Activated CD4-positive, alpha-beta T cell treated with anti-CD3 and anti-CD28 coated beads, Interleukin-2, amount 10 ng/mL, durations not matched to agents 24 days and 14 days (primary cell): ENCODE measurements around the gene TMEM107. TPM values are rescaled to one million over a fixed set of nuclear protein-coding genes. Genes with fewer than 3 reads are reported as not detected.

Source experiments
- DNase-seq: peaks from one replicate; pipeline ENCODE4 v3.0.0; 2022
- H3K27ac Mint-ChIP-seq: one replicate; pipeline ENCODE4 v1.8.0; 2022; ENCODE audit warnings: mild to moderate bottlenecking, mixed read lengths
- H3K27me3 Mint-ChIP-seq: one replicate; pipeline ENCODE4 v1.8.0; 2022; ENCODE audit warnings: mixed read lengths
- H3K36me3 Mint-ChIP-seq: one replicate; pipeline ENCODE4 v1.8.0; 2022; ENCODE audit warnings: low read depth, mild to moderate bottlenecking, mixed read lengths
- H3K4me1 Mint-ChIP-seq: one replicate; pipeline ENCODE4 v1.8.0; 2021; ENCODE audit warnings: mixed read lengths
- H3K4me3 Mint-ChIP-seq: one replicate; pipeline ENCODE4 v1.8.0; 2022; ENCODE audit warnings: mild to moderate bottlenecking, moderate library complexity, mixed read lengths
- H3K9me3 Mint-ChIP-seq: one replicate; pipeline ENCODE4 v1.8.0; 2021; ENCODE audit warnings: mixed read lengths
- intact Hi-C: fragments of 100-400 bp; cut with micrococcal nuclease; formaldehyde crosslinking; loops from one replicate; pipeline ENCODE4 v1.15.1; 2023
- total RNA-seq: library from RNA; stranded (reverse); gene quantifications from 2 replicates; pipeline ENCODE4 v1.2.3, GENCODE V29; 2022

TMEM107 gene
- total RNA-seq, 1 donor from 2014 or later, result 21.4 TPM

- no peak overlapping the region for H3K27ac Mint-ChIP-seq
- peaks cover 19% of the 10 kb centered on the region for H3K36me3 Mint-ChIP-seq
- no peaks in the 10 kb centered on the region for H3K9me3 Mint-ChIP-seq
- peaks cover 48% of the 10 kb centered on the region for H3K4me1 Mint-ChIP-seq
- DNase-seq, result peak; percentile 98
- intact Hi-C loops, result loop anchor here (10.0 kb wide), 2 partner anchors 469 to 919 kb away; partner anchors contain the start of genes DVL2, PHF23, TP53 and WRAP53
- H3K27me3 Mint-ChIP-seq, result no peaks in the 10 kb centered on the region
- no peak overlapping the region for H3K4me3 Mint-ChIP-seq
Observed at GRCh38 chr17:8153957-8154607, 22.1 kb downstream of the TMEM107 start.

GRCh38 chr17:8153525-8153956 lies 22.6 kb downstream of the TMEM107 start:
- H3K4me1 Mint-ChIP-seq, result peaks cover 43% of the 10 kb centered on the region
- H3K36me3 Mint-ChIP-seq, result peaks cover 19% of the 10 kb centered on the region
- H3K4me3 Mint-ChIP-seq, result no peak overlapping the region
- no peaks in the 10 kb centered on the region for H3K9me3 Mint-ChIP-seq
- no peak overlapping the region for H3K27ac Mint-ChIP-seq
- intact Hi-C loops, result loop anchor here (10.0 kb wide), 2 partner anchors 469 to 919 kb away; partner anchors contain the start of genes DVL2, PHF23, TP53 and WRAP53
- H3K27me3 Mint-ChIP-seq, result no peaks in the 10 kb centered on the region
- DNase-seq, result peak; percentile 81

DNA sequence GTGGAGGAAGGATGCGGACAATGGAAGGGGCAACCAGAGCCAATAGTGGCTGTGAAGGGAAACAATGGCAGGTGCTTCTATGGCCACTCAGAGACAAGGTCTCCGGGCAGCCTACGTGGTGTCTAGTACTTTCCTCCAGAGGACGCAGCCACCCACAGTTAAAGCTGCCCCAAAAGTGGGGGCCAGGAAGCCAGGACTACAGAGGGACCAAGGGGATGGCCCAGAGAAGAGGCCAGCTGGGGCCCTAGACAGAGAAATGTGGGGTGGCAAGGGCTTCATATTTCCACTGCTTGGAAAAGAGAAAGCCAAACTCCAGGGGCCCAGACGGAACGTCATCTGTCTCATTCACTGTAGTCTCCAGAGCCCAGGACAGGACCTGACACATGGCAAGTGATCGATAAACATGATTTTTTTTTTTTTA lies 23.1 kb downstream of the TMEM107 start:
- no peak overlapping the region for H3K4me3 Mint-ChIP-seq
- peaks cover 21% of the 10 kb centered on the region for H3K36me3 Mint-ChIP-seq
- intact Hi-C loops, result loop anchor here (10.0 kb wide), 2 partner anchors 468 to 918 kb away; partner anchors contain the start of genes DVL2, PHF23, TP53 and WRAP53
- H3K27ac Mint-ChIP-seq, result no peak overlapping the region
- no peaks in the 10 kb centered on the region for H3K27me3 Mint-ChIP-seq
- no peaks in the 10 kb centered on the region for H3K9me3 Mint-ChIP-seq
- peak; percentile 69 for DNase-seq
- peaks cover 41% of the 10 kb centered on the region for H3K4me1 Mint-ChIP-seq

- no peak within 1 kb of the TSS for H3K27ac Mint-ChIP-seq
- H3K9me3 Mint-ChIP-seq, result no peaks in the 10 kb centered on the region
- H3K4me3 Mint-ChIP-seq, result no peak within 1 kb of the TSS
- peak; percentile 97 for DNase-seq
- no peaks in the 10 kb centered on the region for H3K27me3 Mint-ChIP-seq
- H3K4me1 Mint-ChIP-seq, result peaks cover 41% of the 10 kb centered on the region
- peaks cover 25% of the 10 kb centered on the region for H3K36me3 Mint-ChIP-seq
- intact Hi-C loops, result loop anchor here (1.0 to 10.0 kb wide), 3 partner anchors 311 to 917 kb away; partner anchors contain the start of genes DVL2, PHF23, TP53 and WRAP53
Observed at GRCh38 chr17:8152112-8152775, 23.9 kb downstream of the TMEM107 start, which contains the start of gene PER1. PER1 (minus strand) TSS chr17:8152404; CDS start chr17:8150706, 1,698 bp downstream.

GRCh38 chr17:8151641-8152111 lies 24.5 kb downstream of the TMEM107 start:
- no peak overlapping the region for H3K27ac Mint-ChIP-seq
- peaks cover 42% of the 10 kb centered on the region for H3K4me1 Mint-ChIP-seq
- no peaks in the 10 kb centered on the region for H3K9me3 Mint-ChIP-seq
- DNase-seq, result peak; percentile 82
- peaks cover 31% of the 10 kb centered on the region for H3K36me3 Mint-ChIP-seq
- H3K4me3 Mint-ChIP-seq, result no peak overlapping the region
- no peaks in the 10 kb centered on the region for H3K27me3 Mint-ChIP-seq
- intact Hi-C loops, result loop anchor here (1.0 to 10.0 kb wide), 4 partner anchors 12 to 917 kb away; partner anchors contain the start of genes DVL2, PHF23, TP53 and WRAP53

GRCh38 chr17:8151120-8151640 lies 25.0 kb downstream of the TMEM107 start:
- peaks cover 42% of the 10 kb centered on the region for H3K4me1 Mint-ChIP-seq
- no peak overlapping the region for H3K4me3 Mint-ChIP-seq
- no peak overlapping the region for H3K27ac Mint-ChIP-seq
- H3K36me3 Mint-ChIP-seq, result peaks cover 36% of the 10 kb centered on the region
- no peaks in the 10 kb centered on the region for H3K27me3 Mint-ChIP-seq
- H3K9me3 Mint-ChIP-seq, result no peaks in the 10 kb centered on the region
- peak; percentile 98 for DNase-seq
- intact Hi-C loops, result loop anchor here (1.0 to 10.0 kb wide), 3 partner anchors 12 to 916 kb away; partner anchors contain the start of genes DVL2, PHF23, TP53 and WRAP53

GRCh38 chr17:8150194-8151119 lies 25.7 kb downstream of the TMEM107 start:
- Mint-ChIP-seq H3K27me3 (no peaks in the 10 kb centered on the region), H3K4me1 (peaks cover 41% of the 10 kb centered on the region), H3K36me3 (peaks cover 41% of the 10 kb centered on the region), H3K4me3 (no peak overlapping the region), H3K27ac (no peak overlapping the region), H3K9me3 (no peaks in the 10 kb centered on the region)
- intact Hi-C loops, result loop anchor here (1.0 to 10.0 kb wide), 3 partner anchors 11 to 916 kb away; partner anchors contain the start of genes DVL2, PHF23, TP53 and WRAP53
- peak; percentile 64 for DNase-seq

- no peaks in the 10 kb centered on the region for H3K9me3 Mint-ChIP-seq
- H3K36me3 Mint-ChIP-seq, result peaks cover 42% of the 10 kb centered on the region
- DNase-seq, result peak; percentile 62
- intact Hi-C loops, result loop anchor here (10.0 kb wide), 2 partner anchors 465 to 915 kb away; partner anchors contain the start of genes DVL2, PHF23, TP53 and WRAP53
- peaks cover 32% of the 10 kb centered on the region for H3K4me1 Mint-ChIP-seq
- no peaks in the 10 kb centered on the region for H3K27me3 Mint-ChIP-seq
- H3K27ac Mint-ChIP-seq, result no peak overlapping the region
- H3K4me3 Mint-ChIP-seq, result no peak overlapping the region
Observed at GRCh38 chr17:8149419-8150193, 26.6 kb downstream of the TMEM107 start.

DNA sequence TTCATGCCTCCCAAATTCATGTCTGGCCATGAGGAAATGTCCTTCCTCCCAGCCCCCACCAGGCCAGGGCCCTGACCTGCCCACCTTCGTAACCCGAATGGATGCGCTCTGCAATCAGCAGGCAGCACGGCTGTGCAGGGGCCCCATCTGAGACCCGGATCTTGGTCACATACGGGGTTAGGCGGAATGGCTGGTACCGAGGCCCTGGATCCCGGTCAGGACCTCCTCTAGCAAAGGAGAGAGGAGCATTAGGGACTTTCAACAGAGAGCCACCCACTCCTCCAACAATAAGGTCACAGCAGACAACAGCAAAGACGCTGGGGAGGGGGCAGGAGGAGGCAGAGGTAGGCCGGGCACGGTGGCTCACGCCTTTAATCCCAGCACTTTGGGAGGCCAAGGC lies 27.6 kb downstream of the TMEM107 start:
- H3K27ac Mint-ChIP-seq, result peak overlapping the region; percentile 20
- peaks cover 24% of the 10 kb centered on the region for H3K4me1 Mint-ChIP-seq
- intact Hi-C loops, result no loop called here
- H3K27me3 Mint-ChIP-seq, result no peaks in the 10 kb centered on the region
- H3K9me3 Mint-ChIP-seq, result no peaks in the 10 kb centered on the region
- peak; percentile 58 for DNase-seq
- H3K4me3 Mint-ChIP-seq, result no peak overlapping the region
- peaks cover 49% of the 10 kb centered on the region for H3K36me3 Mint-ChIP-seq

DNA sequence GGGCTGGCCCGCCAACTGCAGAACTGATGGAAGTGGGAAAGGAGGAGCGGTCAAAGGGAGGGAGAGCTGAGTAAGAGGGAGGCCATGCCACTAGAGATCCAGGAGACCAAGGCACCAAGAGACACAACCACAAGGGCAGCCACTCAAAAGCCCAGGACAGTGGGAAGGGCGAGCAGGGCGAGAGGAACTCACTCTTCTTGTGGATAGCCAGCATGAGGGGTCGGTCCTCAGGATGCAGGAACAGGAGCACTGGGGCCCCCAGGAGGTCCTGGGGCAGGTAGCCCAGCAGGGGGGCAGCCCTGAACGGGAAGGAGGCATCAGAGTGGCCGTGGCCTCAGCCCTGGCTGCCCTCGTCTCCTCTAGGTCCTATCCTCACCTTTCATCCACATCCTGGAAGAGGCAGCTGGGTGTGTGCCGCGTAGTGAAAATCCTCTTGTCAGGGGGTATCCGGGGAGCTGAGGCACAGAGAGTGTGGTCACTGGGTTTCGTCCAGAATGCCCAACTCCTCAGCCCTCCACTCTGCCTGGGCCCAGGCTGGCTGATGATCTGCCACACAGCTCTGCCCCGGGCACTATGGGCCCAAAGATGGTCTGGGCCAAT lies 28.3 kb downstream of the TMEM107 start:
- Mint-ChIP-seq H3K27me3 (no peaks in the 10 kb centered on the region), H3K4me1 (peaks cover 18% of the 10 kb centered on the region), H3K9me3 (no peaks in the 10 kb centered on the region), H3K36me3 (peaks cover 52% of the 10 kb centered on the region), H3K4me3 (no peak overlapping the region), H3K27ac (no peak overlapping the region)
- DNase-seq, result peak; percentile 55
- intact Hi-C loops, result no loop called here

- peak; percentile 57 for DNase-seq
- Mint-ChIP-seq H3K4me1 (peaks cover 12% of the 10 kb centered on the region), H3K27me3 (no peaks in the 10 kb centered on the region), H3K36me3 (peaks cover 54% of the 10 kb centered on the region), H3K9me3 (no peaks in the 10 kb centered on the region), H3K27ac (no peak overlapping the region), H3K4me3 (no peak overlapping the region)
- intact Hi-C loops, result no loop called here
Observed at GRCh38 chr17:8147141-8147804, 28.9 kb downstream of the TMEM107 start.
